ENCODE results near the gene DLGAP1.

DLGAP1 gene

DNA sequence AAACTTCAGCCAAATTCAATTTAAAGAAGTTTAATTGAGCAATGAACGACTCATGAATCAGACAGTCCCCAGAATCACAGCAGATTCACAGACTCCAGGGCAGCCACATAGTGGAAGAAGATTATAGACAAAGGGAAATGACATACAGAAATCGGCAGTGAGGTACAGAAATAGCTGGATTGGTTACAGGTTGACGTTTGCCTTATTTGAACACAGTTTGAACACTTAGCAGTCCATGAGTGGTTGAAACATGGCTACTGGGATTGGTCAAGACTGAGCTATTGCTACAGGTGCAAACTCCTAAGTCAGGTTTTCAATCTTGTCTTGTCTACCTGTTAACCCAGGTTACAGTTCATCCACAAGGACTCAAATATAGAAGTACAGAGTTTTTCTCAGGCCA lies 169.6 kb downstream of the DLGAP1 start:
- DNase-seq: no peak

DNA sequence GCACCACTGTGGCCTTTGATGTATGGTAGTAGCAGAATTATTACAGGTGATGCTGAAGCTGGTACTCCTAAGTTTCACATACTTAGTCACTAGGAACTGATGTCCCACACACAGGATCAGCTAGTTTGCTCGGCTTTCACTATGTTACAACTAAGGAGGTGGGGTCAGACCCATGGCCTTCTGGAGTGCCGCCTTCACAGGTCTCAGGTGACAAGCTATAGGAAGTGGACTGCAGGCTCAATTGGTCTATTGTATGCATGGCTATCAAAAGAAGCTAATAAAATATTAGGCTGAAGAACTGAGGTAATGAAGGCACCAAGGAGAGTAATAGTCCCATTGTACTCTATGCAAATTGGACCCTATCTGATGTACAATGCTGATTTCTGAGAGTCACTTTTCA lies 170.6 kb downstream of the DLGAP1 start:
- DNase-seq: no peak

DNA sequence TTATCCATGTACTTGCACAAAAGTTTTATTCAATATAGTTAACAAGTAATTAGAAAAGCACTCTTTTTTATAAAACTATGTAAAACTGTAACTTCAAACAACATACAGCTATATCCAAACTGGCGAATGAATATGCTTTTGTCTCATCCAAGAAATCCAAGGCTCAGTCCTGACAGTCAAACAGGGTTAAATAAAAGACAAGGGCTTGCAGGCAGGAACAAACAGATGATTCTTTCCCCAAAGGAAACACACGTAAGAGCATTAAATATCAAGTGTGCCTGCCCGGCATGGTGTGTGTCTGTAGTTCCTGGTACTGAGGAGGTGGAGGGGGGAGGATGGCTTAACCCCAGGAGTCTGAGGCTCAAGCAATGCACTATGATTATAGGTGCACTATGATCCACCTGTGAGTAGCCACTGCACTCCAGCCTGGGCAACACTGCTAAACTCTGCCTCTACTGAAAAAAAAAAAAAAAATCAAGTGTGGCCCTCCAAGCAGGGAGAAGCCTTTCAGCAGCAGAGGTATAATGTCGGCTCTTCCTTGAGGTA lies 171.3 kb downstream of the DLGAP1 start:
- DNase-seq: no peak

DNA sequence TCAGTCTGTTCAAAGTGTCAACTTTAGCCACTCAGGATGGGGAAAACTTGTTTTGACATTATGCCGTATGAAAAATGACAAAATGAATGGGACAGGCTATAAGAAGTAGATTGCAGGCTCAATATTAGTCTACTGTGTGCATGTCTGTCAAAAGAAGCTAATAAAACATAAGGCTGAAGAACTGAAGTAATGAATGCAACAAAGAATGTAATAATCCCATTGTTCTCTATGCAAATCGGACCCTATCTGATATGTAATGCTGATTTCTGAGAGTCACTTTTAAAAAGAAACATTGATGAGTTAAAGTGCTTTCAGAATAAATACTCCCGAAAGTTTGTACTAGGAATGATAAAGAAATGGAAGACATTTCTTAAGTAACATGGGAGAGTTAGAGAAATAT lies 172.2 kb downstream of the DLGAP1 start:
- DNase-seq: no peak

DNA sequence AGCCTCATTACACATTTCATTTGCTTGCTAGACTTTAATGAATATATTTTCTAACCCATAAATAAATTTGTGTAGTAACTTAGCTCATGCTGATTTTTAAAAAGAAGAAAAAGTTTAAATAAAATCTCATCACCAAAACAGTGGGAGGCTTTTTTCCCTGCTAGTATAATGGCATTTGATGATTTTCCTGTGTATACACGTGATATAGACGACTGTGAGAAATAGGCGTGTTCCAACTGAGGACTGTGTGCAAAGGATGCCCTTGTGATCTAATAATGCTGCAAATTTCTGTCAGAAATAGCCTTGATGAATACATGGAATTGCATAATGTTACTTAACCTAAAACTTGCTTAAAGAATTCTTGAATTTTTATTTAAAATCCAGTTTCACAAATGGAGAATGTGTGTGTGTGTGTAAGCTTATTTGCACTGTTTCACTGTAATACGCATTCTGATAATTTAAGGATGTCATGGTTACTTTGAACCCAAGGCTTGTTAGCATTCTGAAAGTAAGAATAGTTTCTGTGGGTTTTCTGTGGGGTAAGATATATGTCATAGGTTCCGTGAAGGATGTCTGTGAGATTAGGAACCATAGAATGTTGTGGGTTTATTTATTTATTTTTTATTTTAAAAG lies 178.0 kb downstream of the DLGAP1 start:
- no peak for DNase-seq

DNA sequence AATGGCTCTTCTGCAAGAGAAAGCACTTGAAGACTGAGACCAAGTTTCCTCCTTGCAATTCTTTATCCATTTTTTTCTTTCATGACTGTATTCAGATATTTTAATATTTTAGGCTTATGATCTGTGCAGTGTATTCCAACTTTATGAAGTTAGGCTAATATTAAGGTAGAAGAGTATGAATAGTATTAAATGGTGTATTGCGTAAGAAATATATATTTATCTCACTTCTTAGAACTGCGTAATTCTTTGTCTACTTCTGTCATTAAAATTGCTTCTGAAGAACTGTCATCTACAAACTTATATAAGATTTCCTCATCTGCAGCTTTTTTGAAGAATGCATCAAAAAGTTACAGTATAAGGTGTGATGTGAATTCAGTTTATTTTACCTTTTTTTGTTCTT lies 183.2 kb downstream of the DLGAP1 start:
- DNase-seq: no peak

DNA sequence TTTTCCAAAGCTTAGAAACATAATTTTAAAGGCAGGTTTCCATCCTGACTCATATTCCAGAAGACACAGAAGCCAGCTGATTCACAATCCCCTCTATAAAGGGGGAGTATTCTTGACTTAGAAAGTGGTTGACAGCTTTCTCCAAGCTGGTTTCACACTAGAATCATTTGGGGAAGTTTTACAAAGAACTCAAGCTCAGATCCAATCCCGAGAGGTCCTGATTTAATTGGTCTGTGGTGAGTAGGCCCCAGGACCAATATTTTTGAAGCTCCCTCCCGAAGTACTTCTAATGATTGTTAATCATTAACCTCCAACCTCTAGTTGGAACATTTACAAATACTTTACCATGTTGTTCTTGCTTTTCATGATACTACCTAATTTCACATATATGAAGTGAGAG lies 184.1 kb downstream of the DLGAP1 start:
- DNase-seq: no peak

DNA sequence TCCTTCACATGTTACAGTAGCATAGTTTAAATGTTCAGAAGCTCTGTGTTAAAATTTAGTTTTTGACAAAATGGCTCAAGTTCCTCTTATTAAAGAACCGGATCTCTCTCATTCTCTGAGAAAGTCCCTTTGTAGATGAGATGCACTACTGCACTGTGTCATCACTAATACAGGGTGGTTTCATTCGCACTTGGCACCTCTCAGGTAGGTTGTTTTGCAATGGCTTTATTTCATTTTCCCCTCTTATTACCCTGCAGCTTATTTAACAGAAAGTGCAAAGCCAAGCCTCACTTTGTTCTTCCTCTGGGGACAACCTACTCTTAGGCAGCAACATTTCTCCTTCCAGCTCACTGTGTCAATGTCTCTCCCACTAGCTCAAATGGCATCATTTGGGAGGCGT lies 185.1 kb downstream of the DLGAP1 start:
- no peak for DNase-seq

DNA sequence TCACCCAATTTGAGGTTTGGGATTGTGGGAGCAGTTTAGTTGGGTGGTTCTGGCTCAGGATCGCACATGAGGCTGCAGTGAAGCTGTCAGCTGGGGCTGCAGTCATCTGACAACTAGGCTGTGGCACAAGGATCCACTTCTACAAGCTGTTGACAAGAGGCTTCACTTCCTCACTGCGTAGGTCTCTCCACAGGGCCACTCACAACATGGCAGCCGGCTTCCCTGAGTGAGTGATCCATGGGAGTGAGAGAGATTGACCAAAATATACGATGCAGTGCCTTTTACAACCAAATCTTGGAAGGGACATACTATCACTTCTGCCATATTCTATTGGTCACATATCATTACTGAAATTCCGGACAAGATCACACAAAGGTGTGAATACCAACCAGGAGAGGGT lies 187.5 kb downstream of the DLGAP1 start:
- DNase-seq: no peak

DNA sequence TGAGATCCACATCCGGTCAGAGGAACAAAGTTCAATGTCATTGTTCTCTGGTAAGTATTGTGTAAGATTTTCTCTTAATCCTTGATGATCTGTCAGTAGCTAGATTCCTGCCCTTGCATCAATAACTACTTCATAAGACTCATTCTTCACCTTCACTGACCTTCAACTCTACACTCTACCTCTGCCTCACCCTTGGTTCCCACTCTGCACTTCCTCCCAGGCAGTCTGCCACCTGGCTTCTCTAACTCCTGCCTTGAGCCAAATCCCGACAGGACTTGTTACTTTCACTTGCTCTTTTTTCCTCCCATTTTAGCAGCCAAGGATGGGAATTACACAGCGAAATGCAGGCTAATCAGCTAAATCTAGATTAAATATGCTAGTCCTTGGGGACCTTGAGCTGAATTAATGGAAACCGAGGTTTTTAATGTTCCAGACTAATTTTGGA lies 190.7 kb downstream of the DLGAP1 start:
- DNase-seq: no peak

DNA sequence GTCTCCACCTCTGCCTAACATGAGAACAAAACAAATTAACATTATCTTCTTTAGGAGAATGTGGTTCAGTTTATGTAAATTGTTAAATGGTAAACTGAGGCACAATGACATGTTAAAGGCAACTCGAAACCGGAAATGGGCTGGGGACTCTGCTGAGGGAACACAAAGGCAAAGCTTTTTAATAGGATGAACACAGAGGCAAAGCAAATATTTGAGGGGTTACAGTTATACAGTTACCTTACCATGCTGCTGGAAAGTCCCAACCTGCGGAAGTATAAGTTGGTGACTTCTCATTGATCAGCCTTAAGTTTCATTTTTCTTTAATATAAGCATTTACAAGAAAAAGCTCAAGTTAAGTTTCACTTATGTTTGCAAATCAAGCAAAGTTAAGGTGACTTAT lies 195.0 kb downstream of the DLGAP1 start:
- no peak for DNase-seq

DNA sequence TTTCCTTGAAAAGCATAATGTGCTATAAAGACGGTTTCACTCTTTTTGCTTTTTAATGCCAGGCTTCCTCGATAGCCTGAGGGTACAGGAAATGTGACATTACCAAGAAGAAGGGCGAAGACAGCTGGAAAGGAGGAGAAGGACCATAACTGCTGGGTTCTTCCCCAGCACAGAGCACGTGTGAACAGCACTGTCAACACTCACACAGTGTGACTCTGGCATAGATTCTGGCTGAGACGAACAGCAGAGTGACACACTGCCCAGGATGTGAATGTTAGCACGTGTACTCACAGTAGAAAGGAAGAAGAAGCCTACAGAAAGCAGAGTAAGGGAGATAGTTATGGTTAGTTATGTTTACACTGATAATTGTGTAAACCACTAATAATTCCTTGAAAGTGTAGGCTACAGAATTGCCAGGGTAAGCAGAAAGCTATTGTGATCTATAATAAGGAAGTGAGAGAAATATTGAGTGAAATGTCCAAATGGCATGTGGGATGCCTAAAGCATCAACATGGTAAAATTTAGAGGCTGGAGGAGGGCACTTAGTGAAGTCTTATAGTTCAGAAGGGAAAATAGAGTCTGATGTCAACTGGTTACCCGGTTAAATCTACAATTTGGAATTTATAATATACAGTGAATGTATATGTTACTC lies 198.2 kb downstream of the DLGAP1 start:
- no peak for DNase-seq

DNA sequence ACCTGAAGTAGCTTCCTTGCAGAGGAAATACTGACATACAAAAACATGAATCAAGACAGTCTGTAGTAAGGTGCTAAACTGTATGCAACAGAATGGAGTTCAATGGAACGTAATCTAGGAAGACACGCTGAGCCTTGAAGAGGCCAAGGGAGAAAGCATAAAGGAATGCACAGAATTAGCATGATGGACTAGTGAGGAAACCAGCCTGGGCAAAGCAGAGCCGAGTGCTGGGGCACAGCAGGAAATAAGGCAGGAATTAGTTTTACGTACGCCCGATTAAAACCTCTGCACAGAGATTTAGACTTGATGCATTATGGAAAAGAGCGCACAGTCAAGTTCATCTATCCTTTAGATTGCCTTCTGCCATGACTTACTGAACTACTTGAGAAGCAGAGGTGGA lies 200.3 kb downstream of the DLGAP1 start:
- DNase-seq: no peak

DNA sequence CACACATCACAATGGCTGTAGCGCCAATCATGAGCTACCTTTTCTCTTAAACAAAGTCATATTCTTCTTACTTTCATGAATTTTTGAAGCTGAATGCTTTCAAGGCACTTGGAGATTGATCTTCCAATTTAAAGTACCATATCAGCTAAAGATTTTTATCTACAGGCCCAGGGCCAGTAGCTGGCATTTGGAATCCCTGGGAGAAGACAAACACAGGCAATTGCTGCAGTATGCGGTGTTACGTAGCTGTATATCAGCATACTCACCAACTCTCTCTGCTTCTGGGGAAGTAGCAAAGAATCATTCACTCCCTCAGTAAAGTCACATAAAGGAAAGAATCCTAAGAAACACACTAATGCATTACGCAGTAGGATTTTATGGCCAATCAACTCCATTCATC lies 202.3 kb downstream of the DLGAP1 start:
- no peak for DNase-seq

DNA sequence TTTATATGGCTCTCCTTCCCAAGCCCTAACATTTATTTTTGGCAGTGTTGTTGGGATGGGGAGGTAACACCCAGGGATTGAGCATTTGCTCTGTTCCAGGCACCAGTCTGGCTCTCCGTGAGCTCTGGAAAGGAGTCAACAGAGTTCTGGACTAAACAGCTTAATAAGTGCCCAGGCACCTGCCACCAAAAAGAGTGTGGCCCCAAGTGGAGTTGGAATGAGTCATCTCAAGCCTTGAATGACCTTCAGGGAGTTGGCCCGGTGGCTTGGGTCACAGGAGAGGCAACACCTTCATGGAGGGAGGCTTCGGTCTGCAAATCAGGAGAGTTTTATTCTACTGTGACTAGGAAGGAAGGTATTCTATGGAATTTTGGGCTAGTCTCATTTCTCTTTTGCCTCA lies 203.2 kb downstream of the DLGAP1 start:
- DNase-seq: no peak

DNA sequence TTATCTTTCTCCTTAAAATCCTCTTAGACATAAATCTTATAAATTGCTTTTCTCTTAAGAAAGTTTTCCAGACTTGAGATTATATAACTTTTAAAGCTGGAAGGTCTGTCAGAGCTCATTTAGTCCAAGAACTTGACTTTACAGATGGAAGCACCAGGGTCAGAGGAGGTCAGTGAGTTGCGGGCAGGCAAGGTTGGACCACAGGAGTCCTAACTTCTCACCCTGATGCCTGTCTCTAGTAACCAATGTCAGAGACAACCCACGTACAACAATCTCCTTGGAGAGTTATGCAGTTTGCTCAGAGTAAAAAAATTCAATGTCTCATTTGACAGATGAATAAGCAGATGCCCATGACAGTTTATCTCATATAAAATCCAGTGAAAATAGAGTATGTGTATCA lies 203.9 kb downstream of the DLGAP1 start:
- no peak for DNase-seq

DNA sequence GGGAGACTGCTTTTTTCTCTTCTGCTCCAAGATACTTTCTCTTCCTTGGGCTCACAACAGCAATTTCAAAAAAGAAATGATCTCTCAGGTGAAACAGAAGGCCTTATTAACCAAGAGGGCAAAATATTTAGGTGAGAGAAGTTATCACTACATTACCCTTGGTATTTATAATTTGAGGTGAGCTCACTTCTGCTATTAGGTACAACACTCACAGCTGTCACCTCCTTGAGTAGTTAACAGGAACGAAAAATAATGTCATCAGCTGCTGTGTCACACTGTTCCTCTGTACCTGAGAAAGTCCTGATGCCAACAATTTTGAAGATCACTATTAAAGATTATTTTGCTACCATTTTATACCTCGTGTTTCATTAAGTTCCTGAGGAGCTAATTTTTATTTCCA lies 205.0 kb downstream of the DLGAP1 start:
- DNase-seq: no peak

DNA sequence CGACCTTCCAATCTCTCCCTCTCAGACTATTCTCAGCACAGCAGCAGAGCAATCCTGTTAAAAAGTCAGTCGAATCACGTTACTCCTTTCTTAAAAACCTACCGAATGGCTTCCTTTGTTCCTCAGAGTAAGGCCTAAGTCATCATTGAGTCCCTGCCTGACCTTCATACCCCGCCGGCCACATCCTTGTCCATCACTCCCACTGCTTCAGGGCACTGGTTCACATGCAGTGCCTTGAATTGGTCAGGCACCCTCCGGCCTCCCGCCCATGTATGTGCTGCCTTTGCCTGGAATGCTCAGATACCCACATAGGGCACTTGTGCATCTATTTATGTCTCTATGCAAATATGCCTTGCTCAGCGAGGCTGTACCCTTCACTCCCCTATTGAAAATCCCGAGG lies 206.4 kb downstream of the DLGAP1 start:
- no peak for DNase-seq

DNA sequence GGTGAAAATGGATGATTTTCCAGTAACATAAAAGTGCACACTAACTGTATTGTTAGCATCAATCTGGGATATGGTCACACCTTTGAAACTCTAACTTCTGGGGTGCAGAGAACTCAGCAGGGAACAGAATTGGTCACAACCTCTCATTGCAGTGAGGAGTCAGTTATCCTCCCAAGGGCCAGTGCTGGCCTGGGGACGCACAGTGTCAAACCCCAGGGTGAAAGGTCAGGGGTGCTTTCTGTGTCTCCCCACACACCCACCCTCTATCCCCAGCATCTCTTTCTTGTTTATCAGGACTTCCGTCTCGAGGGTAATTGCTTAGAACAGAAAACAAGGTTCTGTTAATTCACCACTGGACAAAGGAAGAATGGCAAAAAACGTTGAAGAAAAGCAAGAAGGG lies 208.7 kb downstream of the DLGAP1 start:
- DNase-seq: no peak

DNA sequence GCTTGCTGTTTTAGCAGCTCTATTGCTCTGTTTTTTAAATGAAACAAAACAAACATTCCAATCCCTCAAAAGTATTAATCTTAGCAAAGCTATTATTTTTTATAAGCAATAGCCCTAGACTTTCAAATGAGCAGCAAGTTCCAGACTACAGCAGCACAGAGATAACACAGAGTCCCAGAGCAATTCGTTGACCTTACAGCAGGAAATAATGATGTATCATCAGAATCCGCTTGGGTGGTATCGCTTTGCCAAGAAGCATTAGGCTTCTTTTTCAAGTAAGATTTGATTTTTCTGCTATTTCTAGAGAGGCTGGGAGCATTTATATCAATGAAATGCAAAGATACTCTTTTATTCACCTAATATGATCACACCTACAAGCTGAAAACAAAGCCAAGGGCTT lies 209.7 kb downstream of the DLGAP1 start:
- no peak for DNase-seq

DNA sequence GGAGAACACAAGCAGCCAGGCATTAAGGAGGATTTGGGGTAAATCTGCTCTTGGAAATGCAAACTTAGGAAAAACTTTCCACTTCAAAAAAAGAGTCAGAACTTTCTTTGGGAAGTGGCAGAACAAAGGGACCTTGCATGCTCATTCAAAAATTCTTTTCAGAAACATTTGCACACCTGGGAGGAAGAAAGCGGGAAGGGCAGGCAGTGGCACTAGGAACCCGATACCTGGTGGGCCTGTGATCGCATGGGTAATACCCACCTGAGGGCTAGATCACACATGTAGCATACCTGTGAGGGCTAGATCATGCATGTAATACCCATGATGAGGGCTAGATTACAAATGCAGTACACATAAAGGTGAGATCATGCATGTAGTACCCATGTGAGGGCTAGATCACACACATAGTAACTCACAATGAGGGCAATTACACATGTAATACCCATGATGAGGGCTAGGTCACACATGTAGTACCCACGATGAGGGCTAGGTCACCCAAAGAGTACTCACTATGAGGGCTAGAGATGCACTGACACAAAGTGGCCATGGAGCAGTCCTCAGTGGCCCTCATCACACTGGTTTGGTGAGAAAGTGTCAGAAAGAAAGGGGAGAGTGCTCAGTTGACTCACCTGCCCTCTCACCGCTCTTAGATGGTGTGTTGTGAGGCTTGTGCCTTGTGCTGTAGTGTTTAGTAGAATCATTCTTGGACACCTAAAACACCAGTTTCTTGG lies 212.5 kb downstream of the DLGAP1 start:
- no peak for DNase-seq

DNA sequence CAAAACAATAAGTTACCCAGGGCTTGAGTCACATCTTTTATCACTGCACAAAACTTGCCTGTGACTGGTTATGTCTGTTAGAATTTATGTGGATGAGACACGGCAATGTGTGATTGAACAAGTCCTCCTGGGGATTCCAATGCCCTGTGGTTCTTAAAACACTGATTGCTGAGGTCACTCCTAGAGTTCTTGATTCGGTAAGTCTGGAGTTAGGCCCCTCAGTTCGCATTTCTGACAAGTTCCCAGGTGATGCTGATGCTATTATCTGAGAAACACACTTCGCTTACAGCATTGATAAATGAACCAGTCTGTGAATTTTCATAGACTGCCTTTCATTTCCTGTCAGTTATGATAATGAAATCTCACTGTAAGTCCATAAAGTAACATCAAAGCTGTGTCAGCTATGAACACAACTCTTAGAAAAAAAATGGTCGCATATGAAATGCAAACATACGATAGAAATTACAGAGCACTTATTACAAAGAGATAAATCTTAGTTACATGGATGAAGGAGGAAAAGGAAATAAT lies 214.0 kb downstream of the DLGAP1 start:
- peak; percentile 2 for DNase-seq

DNA sequence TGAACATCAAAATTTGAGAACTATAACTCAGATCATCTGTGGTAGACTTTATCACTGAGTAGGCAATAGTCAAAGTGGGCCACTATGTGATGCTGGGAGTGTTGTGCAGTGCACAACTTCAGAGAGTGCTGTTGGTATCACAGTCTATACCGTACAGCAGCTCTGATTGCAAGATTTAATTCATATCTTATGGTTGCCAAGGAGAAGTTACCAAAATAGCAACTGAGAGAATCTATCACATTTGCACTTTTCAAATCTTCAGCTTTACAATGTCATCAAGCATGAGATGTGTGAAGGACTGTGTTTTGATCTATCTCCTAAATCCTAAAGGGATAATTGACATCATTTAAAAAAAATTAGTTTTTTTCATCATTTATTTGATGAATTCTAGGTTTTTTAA lies 216.1 kb downstream of the DLGAP1 start:
- no peak for DNase-seq

DNA sequence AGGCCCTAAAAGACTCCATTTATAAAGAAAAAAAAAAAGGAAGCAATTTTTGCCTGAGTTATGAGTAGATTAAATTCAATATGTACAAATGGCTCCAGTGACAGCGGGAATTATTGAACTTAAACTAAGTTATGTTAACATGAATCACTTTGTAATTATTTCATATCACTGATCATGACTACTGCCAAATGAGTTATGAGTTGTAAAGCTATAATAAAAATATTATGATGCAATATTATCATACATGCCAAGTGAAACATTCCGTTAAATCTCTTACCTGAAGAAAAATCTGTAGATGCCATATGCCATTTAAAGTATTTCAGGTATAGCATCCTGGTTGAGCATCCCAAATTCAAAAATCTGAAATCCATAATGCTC lies 217.5 kb downstream of the DLGAP1 start:
- DNase-seq: no peak

All from fibroblast of skin of right biceps (primary cell).